SU-DHL-6 (cell line): ENCODE data around the gene ZWILCH.

Source experiments
- H2AFZ ChIP-seq: fragments of 200-600 bp; sonication (generic); 2 replicates; pipeline ENCODE4 v1.6.1; 2014; ENCODE audit warnings: low read depth, mild to moderate bottlenecking, moderate library complexity, mixed read lengths, antibody characterized with exemption, low read length; ENCODE audit not compliant: severe bottlenecking
- H3F3A ChIP-seq: fragments of 200-600 bp; shearing (Covaris generic); 2 replicates; pipeline ENCODE4 v1.6.0; 2016; ENCODE audit warnings: antibody characterized with exemption, mild to moderate bottlenecking; ENCODE audit not compliant: insufficient read depth
- H3K27ac ChIP-seq: fragments of 200-600 bp; sonication (generic); 2 replicates; pipeline ENCODE4 v1.5.1; 2016; ENCODE audit warnings: low read depth, mild to moderate bottlenecking, low read length, moderate library complexity, mixed read lengths
- H3K27me3 ChIP-seq: fragments of 200-600 bp; sonication (generic), shearing (Covaris generic); 2 replicates; pipeline ENCODE4 v1.6.0; 2014; ENCODE audit warnings: mild to moderate bottlenecking, low read length
- H3K36me3 ChIP-seq: fragments of 200-600 bp; sonication (generic); 2 replicates; pipeline ENCODE4 v1.6.1; 2014; ENCODE audit warnings: mild to moderate bottlenecking, low read length, mixed read lengths
- H3K4me2 ChIP-seq: fragments of 300-600, 200-600 bp; shearing (Covaris generic), sonication (generic); 2 replicates; pipeline ENCODE4 v1.6.0; 2014; ENCODE audit warnings: low read length, low read depth, mild to moderate bottlenecking; ENCODE audit not compliant: poor library complexity, severe bottlenecking
- H3K4me3 ChIP-seq: fragments of 200-600 bp; sonication (generic); 2 replicates; pipeline ENCODE4 v1.5.1; 2014; ENCODE audit warnings: antibody characterized with exemption, low read length, mild to moderate bottlenecking, mixed read lengths; ENCODE audit not compliant: insufficient read depth, poor library complexity, severe bottlenecking
- H3K79me2 ChIP-seq: fragments of 200-600 bp; sonication (generic); 2 replicates; pipeline ENCODE4 v1.6.1; 2014; ENCODE audit warnings: mild to moderate bottlenecking, low read length, moderate library complexity; ENCODE audit not compliant: insufficient read depth
- H3K9ac ChIP-seq: fragments of 200-600 bp; sonication (generic); 2 replicates; pipeline ENCODE4 v1.7.0; 2014; ENCODE audit warnings: mild to moderate bottlenecking, low read length
- H3K9me2 ChIP-seq: fragments of 200-600 bp; sonication (generic); replicated peaks from 2 replicates; pipeline ENCODE4 v1.6.1; 2014; ENCODE audit warnings: low read length; ENCODE audit not compliant: insufficient read depth
- H3K9me3 ChIP-seq: fragments of 200-600 bp; sonication (generic); 2 replicates; pipeline ENCODE4 v1.6.1; 2014; ENCODE audit warnings: low read length, mixed read lengths; ENCODE audit not compliant: insufficient read depth
- H4K20me1 ChIP-seq: fragments of 200-600 bp; sonication (generic); 2 replicates; pipeline ENCODE4 v1.6.1; 2014; ENCODE audit warnings: low read depth, mild to moderate bottlenecking, antibody characterized with exemption, low read length, moderate library complexity, mixed read lengths
- CTCF ChIP-seq: fragments of 200-600 bp; sonication (generic); IDR thresholded peaks from one replicate; pipeline ENCODE4 v1.5.1; 2017; ENCODE audit warnings: antibody characterized with exemption, mild to moderate bottlenecking, low read length, moderate library complexity; ENCODE audit not compliant: insufficient read depth, poor library complexity, severe bottlenecking
- EZH2phosphoT487 ChIP-seq: fragments of 200-600 bp; sonication (generic), shearing (Covaris generic); conservative IDR thresholded peaks from 2 replicates; pipeline ENCODE4 v1.6.1; 2018; ENCODE audit warnings: mild to moderate bottlenecking, antibody characterized with exemption, low read length, moderate library complexity, mixed read lengths

ZWILCH gene

GRCh38 chr15:66545255-66545654, 40.1 kb downstream of the ZWILCH start:
- Histone ChIP-seq H3K9me2 (no peaks in the 10 kb centered on the region), H3K4me3 (no peak overlapping the region), H3K9ac (no peak overlapping the region), H3K27me3 (no peaks in the 10 kb centered on the region), H2AFZ (no peak overlapping the region), H3F3A (no peaks in the 10 kb centered on the region; the same call in 1 of the 2 replicates), H4K20me1 (no peaks in the 10 kb centered on the region; the same call in 1 of the 2 replicates), H3K79me2 (no peaks in the 10 kb centered on the region), H3K4me2 (no peak overlapping the region), H3K27ac (no peak overlapping the region), H3K9me3 (no peaks in the 10 kb centered on the region), H3K36me3 (peaks cover 35% of the 10 kb centered on the region)
- TF ChIP-seq EZH2phosphoT487 (no peak), CTCF (no peak)

- Histone ChIP-seq H4K20me1 (no peaks in the 10 kb centered on the region), H3K4me3 (no peak overlapping the region), H3F3A (no peaks in the 10 kb centered on the region; the same call in 1 of the 2 replicates), H3K4me2 (no peak overlapping the region), H3K9ac (no peak overlapping the region), H3K36me3 (peaks cover 9% of the 10 kb centered on the region; the same call in 1 of the 2 replicates), H3K27ac (no peak overlapping the region), H3K27me3 (no peaks in the 10 kb centered on the region), H3K9me2 (no peaks in the 10 kb centered on the region), H2AFZ (no peak overlapping the region), H3K79me2 (no peaks in the 10 kb centered on the region), H3K9me3 (no peaks in the 10 kb centered on the region)
- no peak for TF ChIP-seq CTCF
- no peak for TF ChIP-seq EZH2phosphoT487
Measured at GRCh38 chr15:66555685-66556084, 50.6 kb downstream of the ZWILCH start.

- Histone ChIP-seq H3K4me2 (no peak overlapping the region), H3K9me2 (no peaks in the 10 kb centered on the region), H3K9ac (no peak overlapping the region), H3K79me2 (no peaks in the 10 kb centered on the region), H3F3A (no peaks in the 10 kb centered on the region), H3K36me3 (no peaks in the 10 kb centered on the region), H3K27me3 (no peaks in the 10 kb centered on the region), H3K27ac (no peak overlapping the region), H4K20me1 (no peaks in the 10 kb centered on the region), H3K9me3 (no peaks in the 10 kb centered on the region), H3K4me3 (no peak overlapping the region), H2AFZ (no peak overlapping the region)
- TF ChIP-seq EZH2phosphoT487: no peak
- no peak for TF ChIP-seq CTCF
Measured at GRCh38 chr15:66558271-66558670, 53.1 kb downstream of the ZWILCH start.
